HG02642 (cell line): ENCODE measurements around the gene PCDHB14.
"Not testable (repeated sequence)": the region's sequence is repeated elsewhere in the genome, so short reads cannot be mapped to it uniquely, and the experiment has no call there.

ENCODE experiments used
- ATAC-seq: cut with Tn5 transposase; IDR thresholded peaks from one replicate; pipeline ENCODE4 v1.9.1; 2021; ENCODE audit warnings: mild to moderate bottlenecking; ENCODE audit not compliant: unreplicated experiment, poor library complexity

Gene PCDHB14

DNA sequence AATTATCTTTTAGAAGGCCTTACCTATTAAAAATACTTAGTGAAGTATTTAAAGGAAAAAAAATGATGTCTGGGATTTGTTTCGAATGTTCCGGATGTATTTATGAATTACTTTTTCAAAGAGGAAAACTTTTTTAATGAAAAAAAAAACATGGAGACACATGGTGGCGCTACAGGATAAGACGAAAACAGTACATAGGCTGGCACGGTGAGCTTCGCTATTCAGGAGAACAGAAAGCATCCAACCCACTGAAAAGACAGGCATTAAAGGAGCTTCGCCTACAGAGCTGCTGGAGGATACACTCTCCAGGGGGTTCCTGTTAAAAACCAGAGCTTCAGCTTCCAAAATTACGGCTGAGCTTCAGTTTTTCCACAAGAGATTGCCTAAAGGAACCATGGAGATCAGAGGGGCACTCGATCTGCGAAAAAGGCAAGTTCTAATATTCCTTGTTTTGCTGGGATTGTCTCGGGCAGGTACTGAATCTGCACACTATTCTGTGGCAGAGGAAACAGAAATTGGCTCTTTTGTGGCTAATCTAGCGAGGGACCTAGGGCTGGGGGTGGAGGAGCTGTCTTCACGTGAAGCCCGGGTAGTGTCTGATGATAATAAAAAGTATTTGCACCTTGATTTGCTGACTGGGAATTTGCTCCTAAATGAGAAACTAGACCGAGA is at the start of gene PCDHB14:
PCDHB14 (plus strand) TSS at position 232 of the 672 bp plus-strand sequence; CDS start at position 395, 163 bp downstream.
- ATAC-seq, result no peak

DNA sequence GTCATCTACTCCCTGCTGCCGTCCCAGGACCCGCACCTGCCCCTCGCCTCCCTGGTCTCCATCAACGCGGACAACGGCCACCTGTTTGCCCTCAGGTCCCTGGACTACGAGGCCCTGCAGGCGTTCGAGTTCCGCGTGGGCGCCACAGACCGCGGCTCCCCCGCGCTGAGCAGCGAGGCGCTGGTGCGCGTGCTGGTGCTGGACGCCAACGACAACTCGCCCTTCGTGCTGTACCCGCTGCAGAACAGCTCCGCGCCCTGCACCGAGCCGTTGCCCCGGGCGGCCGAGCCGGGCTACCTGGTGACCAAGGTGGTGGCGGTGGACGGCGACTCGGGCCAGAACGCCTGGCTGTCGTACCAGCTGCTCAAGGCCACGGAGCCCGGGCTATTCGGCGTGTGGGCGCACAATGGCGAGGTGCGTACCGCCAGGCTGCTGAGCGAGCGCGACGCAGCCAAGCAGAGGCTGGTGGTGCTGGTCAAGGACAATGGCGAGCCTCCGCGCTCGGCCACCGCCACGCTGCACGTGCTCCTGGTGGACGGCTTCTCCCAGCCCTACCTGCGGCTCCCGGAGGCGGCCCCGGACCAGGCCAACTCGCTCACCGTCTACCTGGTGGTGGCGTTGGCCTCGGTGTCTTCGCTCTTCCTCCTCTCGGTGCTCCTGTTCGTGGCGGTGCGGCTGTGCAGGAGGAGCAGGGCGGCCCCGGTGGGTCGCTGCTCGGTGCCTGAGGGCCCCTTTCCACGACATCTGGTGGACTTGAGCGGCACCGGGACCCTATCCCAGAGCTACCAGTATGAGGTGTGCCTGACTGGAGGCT is 48.6 kb upstream of the PCDHB14 start:
- not testable (repeated sequence) for ATAC-seq

DNA sequence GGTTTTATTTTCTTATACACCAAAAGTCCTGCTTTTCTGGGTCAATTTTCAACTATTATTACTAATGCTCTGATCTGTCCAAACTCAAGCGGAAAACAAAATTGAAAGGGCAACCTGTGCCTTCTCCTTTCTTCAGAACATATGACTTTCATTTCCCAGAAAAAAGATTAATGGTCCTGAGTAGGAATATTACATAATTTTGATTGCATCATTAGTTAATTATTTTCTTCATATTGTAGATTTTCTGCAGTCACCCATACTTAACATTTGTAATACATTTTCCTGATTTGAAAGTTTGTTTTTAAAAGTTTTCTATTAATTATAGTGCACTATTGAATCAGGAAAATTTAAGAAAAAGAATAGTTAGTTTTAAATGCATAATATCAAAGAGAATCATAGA is 47.2 kb upstream of the PCDHB14 start:
- ATAC-seq, result no peak

DNA sequence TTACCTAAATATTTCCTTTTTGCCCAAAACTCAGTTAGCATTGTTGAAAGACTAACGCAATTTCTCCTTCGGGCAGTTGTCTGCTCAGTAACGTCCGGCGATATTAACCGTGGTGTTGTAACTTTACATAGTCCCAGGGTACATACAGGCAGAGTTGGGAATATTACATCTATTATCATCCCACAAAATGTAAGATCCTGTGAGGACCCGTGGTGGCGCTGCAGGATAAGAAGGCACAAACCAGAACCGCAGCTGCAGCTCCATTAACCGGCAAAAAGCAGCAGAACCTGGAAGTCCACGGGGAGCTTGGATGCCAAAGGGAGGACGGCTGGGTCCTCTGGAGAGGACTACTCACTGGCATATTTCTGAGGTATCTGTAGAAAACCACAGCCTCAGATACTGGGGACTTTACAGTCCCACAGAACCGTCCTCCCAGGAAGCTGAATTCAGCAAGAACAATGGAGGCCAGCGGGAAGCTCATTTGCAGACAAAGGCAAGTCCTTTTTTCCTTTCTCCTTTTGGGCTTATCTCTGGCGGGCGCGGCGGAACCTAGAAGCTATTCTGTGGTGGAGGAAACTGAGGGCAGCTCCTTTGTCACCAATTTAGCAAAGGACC is 45.5 kb upstream of the PCDHB14 start, which contains the start of gene PCDHB8:
PCDHB8 (plus strand) TSS at position 214 of the 615 bp plus-strand sequence; CDS start at position 459, 245 bp downstream.
- ATAC-seq, result not testable (repeated sequence)

DNA sequence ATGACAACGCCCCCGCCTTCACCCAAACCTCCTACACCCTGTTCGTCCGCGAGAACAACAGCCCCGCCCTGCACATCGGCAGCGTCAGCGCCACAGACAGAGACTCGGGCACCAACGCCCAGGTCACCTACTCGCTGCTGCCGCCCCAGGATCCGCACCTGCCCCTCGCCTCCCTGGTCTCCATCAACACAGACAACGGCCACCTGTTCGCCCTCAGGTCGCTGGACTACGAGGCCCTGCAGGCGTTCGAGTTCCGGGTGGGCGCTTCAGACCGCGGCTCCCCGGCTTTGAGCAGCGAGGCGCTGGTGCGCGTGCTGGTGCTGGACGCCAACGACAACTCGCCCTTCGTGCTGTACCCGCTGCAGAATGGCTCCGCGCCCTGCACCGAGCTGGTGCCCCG is 43.8 kb upstream of the PCDHB14 start:
- not testable (repeated sequence) for ATAC-seq

DNA sequence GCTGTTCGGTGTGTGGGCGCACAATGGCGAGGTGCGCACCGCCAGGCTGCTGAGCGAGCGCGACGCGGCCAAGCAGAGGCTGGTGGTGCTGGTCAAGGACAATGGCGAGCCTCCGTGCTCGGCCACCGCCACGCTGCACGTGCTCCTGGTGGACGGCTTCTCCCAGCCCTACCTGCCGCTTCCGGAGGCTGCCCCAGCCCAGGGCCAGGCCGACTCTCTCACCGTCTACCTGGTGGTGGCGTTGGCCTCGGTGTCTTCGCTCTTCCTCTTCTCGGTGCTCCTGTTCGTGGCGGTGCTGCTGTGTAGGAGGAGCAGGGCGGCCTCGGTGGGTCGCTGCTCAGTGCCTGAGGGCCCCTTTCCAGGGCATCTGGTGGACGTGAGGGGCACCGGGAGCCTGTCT is 43.3 kb upstream of the PCDHB14 start:
- ATAC-seq, result not testable (repeated sequence)

DNA sequence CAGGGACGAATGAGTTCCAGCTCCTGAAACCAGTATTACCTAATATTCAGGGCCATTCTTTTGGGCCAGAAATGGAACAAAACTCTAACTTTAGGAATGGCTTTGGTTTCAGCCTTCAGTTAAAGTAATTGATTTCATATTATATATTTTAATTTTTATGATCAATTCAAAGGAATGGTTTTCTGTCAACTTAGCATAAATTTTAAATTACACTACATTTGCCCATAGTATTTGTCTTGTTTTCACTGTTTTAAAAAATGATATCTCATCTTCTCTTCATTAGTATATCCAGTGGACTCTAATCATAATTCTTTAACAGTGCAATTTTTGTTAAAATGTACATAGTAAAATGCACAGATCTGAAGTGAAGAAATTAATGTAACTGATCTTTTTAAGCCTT is 42.8 kb upstream of the PCDHB14 start:
- no peak for ATAC-seq

DNA sequence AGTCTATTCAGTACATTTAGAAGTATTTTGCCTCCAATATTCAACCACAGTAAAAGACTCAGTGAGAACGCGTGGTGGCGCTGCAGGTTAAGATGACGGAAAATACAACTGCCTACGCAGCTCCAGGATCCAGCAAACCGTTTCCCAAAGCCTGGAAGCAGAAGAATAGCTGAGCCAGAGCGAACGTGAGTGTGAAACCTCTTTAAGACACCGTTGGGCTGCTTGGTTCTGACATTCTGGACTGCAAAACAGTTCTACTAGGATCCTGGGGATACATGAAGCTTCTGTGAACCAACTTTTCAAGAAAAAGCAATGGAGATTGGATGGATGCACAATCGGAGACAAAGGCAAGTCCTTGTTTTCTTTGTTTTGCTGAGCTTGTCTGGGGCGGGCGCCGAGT is 40.9 kb upstream of the PCDHB14 start, which contains the start of gene PCDHB16:
PCDHB16 (plus strand) TSS at position 140 of the 400 bp plus-strand sequence; CDS start at position 313, 173 bp downstream.
- ATAC-seq, result no peak

DNA sequence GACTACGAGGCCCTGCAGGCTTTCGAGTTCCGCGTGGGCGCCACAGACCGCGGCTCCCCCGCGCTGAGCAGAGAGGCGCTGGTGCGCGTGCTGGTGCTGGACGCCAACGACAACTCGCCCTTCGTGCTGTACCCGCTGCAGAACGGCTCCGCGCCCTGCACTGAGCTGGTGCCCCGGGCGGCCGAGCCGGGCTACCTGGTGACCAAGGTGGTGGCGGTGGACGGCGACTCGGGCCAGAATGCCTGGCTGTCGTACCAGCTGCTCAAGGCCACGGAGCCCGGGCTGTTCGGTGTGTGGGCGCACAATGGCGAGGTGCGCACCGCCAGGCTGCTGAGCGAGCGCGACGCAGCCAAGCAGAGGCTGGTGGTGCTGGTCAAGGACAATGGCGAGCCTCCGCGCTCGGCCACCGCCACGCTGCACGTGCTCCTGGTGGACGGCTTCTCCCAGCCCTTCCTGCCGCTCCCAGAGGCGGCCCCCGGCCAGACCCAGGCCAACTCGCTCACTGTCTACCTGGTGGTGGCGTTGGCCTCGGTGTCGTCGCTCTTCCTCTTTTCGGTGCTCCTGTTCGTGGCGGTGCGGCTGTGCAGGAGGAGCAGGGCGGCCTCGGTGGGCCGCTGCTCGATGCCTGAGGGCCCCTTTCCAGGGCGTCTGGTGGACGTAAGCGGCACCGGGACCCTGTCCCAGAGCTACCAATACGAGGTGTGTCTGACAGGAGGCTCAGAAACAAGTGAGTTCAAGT is 38.9 kb upstream of the PCDHB14 start:
- not testable (repeated sequence) for ATAC-seq

DNA sequence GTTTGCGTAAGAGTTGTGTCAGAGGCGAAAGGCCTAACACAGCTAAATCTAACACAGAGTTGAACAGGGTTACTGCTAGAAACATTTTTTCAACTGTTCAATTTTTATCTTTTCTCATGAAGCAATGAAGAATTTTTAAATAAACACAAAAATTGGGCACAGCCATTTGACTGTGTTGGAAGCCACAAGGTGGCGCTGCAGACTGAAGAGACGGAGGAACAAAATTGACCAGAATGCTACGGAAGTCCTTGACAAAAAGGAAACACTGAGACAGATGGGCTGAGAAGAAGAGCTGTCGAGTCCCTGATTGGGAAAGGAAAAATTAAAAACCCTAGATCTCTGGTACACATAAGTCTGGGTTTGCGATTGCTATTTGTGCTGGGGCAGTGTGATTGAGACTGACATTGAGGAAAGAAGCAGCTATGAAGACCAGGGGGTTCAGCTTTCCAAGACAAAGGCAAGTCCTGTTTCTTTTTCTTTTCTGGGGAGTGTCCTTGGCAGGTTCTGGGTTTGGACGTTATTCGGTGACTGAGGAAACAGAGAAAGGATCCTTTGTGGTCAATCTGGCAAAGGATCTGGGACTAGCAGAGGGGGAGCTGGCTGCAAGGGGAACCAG is 36.1 kb upstream of the PCDHB14 start, which contains the start of gene PCDHB9:
PCDHB9 (plus strand) TSS at position 265 of the 616 bp plus-strand sequence; CDS start at position 423, 158 bp downstream.
- ATAC-seq, result no peak

DNA sequence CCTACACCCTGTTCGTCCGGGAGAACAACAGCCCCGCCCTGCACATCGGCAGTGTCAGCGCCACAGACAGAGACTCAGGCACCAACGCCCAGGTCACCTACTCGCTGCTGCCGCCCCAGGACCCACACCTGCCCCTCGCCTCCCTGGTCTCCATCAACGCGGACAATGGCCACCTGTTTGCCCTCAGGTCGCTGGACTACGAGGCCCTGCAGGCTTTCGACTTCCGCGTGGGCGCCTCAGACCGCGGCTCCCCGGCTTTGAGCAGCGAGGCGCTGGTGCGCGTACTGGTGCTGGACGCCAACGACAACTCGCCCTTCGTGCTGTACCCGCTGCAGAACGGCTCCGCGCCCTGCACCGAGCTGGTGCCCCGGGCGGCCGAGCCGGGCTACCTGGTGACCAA is 34.5 kb upstream of the PCDHB14 start:
- ATAC-seq, result not testable (repeated sequence)

DNA sequence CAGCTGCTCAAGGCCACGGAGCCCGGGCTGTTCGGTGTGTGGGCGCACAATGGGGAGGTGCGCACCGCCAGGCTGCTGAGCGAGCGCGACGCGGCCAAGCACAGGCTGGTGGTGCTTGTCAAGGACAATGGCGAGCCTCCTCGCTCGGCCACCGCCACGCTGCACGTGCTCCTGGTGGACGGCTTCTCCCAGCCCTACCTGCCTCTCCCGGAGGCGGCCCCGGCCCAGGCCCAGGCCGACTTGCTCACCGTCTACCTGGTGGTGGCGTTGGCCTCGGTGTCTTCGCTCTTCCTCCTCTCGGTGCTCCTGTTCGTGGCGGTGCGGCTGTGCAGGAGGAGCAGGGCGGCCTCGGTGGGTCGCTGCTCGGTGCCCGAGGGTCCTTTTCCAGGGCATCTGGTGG is 34.0 kb upstream of the PCDHB14 start:
- ATAC-seq, result not testable (repeated sequence)

DNA sequence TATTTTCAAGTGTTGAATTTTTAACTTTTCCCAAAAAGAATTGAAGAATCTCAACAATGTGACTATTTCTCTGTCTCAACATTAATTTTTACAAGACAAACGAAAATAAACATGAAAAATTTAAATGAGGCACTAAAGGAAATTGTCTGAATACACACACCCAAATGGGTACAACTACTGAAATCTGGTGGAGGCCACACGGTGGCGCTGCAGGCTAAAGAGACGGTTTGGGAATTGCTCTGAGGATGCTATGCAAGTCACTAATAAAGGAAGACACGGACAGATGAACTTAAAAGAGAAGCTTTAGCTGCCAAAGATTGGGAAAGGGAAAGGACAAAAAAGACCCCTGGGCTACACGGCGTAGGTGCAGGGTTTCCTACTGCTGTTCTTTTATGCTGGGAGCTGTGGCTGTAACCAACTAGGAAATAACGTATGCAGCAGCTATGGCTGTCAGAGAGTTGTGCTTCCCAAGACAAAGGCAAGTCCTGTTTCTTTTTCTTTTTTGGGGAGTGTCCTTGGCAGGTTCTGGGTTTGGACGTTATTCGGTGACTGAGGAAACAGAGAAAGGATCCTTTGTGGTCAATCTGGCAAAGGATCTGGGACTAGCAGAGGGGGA is 30.9 kb upstream of the PCDHB14 start, which contains the start of gene PCDHB10:
PCDHB10 (plus strand) TSS at position 244 of the 616 bp plus-strand sequence; CDS start at position 444, 200 bp downstream.
- no peak for ATAC-seq

DNA sequence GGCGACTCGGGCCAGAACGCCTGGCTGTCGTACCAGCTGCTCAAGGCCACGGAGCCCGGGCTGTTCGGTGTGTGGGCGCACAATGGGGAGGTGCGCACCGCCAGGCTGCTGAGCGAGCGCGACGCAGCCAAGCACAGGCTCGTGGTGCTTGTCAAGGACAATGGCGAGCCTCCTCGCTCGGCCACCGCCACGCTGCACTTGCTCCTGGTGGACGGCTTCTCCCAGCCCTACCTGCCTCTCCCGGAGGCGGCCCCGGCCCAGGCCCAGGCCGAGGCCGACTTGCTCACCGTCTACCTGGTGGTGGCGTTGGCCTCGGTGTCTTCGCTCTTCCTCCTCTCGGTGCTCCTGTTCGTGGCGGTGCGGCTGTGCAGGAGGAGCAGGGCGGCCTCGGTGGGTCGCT is 28.8 kb upstream of the PCDHB14 start:
- not testable (repeated sequence) for ATAC-seq

DNA sequence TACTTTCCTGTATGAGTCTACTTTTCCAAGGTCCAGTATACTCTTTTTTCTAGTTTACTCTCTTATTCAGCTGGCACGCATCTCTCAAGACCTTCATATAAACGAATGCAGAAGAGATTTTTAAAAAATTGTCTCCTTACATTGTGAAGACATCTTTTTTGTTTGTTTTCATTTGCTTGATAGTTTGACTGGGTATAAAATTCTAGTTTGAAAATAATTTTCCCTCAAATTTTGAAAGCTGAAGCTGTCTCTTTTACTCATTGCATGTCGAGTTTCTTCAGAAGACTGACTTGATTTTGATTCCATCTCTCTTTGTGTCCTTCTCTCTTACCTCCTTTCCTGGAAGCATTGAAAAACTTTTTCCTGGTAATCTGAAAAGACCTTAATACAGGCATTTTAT is 26.8 kb upstream of the PCDHB14 start:
- no peak for ATAC-seq

DNA sequence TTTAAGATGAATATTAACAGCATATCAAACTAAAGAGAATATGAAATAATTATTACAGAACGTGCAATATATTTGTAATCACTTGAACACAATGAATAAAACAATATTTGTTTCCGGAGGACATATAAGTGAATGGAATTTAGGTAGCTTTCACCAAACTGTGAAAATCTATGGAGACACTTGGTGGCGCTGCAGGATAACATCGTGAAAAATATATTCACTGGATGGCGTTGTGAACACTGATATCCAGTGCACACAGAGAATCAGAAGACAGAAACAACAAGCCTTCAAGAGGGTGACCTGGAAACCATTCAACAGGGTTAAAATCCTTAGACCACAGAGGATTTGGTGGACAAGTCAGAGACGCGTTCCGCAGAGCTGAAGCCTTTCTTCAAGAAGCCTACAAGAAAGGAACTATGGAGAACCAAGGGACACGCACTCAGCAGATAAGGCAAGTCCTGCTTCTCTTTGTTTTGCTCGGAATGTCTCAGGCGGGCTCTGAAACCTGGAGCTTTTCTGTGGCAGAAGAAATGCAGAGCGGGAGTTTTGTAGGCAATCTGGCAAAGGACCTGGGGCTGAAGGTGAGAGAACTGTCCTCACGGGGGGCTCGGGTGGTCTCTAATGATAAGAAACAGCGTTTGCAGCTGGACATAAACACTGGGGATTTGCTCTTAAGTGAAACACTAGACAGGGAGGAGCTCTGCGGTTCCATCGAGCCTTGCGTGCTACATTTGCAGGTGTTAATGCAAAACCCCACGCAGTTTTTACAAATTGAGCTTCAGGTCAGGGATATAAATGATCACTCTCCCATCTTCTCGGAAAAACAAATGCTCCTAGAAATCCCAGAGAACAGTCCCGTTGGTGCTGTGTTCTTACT is 23.5 kb upstream of the PCDHB14 start, which contains the start of gene PCDHB11:
PCDHB11 (plus strand) TSS at position 269 of the 877 bp plus-strand sequence; CDS start at position 417, 148 bp downstream.
- ATAC-seq, result no peak

DNA sequence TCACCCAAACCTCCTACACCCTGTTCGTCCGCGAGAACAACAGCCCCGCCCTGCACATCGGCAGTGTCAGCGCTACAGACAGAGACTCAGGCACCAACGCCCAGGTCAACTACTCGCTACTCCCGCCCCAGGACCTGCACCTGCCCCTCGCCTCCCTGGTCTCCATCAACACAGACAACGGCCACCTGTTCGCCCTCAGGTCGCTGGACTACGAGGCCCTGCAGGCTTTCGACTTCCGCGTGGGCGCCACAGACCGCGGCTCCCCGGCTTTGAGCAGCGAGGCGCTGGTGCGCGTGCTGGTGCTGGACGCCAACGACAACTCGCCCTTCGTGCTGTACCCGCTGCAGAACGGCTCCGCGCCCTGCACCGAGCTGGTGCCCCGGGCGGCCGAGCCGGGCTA is 22.0 kb upstream of the PCDHB14 start:
- ATAC-seq, result not testable (repeated sequence)

DNA sequence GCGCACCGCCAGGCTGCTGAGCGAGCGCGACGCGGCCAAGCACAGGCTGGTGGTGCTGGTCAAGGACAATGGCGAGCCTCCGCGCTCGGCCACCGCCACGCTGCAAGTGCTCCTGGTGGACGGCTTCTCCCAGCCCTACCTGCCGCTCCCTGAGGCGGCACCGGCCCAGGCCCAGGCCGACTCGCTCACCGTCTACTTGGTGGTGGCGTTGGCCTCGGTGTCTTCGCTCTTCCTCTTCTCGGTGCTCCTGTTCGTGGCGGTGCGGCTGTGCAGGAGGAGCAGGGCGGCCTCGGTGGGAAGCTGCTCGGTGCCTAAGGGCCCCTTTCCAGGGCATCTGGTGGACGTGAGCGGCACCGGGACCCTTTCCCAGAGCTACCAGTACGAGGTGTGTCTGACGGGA is 21.5 kb upstream of the PCDHB14 start:
- not testable (repeated sequence) for ATAC-seq
